ENCODE results near the gene PKP3.

Gene PKP3

GRCh38 chr11:450809-451451, 56.9 kb downstream of the PKP3 start:
- ATAC-seq, result peak; percentile 10
- no peak for TF ChIP-seq CREB5 (CRISPR knock-in tag; IDR thresholded peaks at IDR 0.05; ENCODE audit: low read depth)
- TF ChIP-seq BACH2 (CRISPR knock-in tag; IDR thresholded peaks at IDR 0.05; ENCODE audit: borderline replicate concordance), result no peak
- TF ChIP-seq TOX (CRISPR knock-in tag; IDR thresholded peaks at IDR 0.05; ENCODE audit: borderline replicate concordance), result no peak
- TF ChIP-seq OSR1 (CRISPR knock-in tag; IDR thresholded peaks at IDR 0.05), result no peak
- TF ChIP-seq ZC3H10 (CRISPR knock-in tag; IDR thresholded peaks at IDR 0.05), result no peak
- no peak for TF ChIP-seq ISL1 (CRISPR knock-in tag; IDR thresholded peaks at IDR 0.05)

GRCh38 chr11:451738-452137, 57.7 kb downstream of the PKP3 start:
- ATAC-seq, result no peak

GRCh38 chr11:452203-452744, 58.3 kb downstream of the PKP3 start:
- ATAC-seq, result no peak
- TF ChIP-seq RARB (CRISPR knock-in tag; IDR thresholded peaks at IDR 0.05) (no peak), TOX (CRISPR knock-in tag; IDR thresholded peaks at IDR 0.05; ENCODE audit: borderline replicate concordance) (no peak), OSR1 (CRISPR knock-in tag; IDR thresholded peaks at IDR 0.05) (no peak), POU6F1 (CRISPR knock-in tag; IDR thresholded peaks at IDR 0.05; ENCODE audit: borderline replicate concordance, low read depth) (no peak)

More at GRCh38 chr11:451738-452137, 57.7 kb downstream of the PKP3 start:
- no peak for TF ChIP-seq ISL1 (CRISPR knock-in tag; IDR thresholded peaks at IDR 0.05)
- TF ChIP-seq CREB5 (CRISPR knock-in tag; IDR thresholded peaks at IDR 0.05; ENCODE audit: low read depth), result no peak
- no peak for TF ChIP-seq CSDC2 (CRISPR knock-in tag; IDR thresholded peaks at IDR 0.05)
- TF ChIP-seq OSR1 (CRISPR knock-in tag; IDR thresholded peaks at IDR 0.05), result no peak
- TF ChIP-seq SNAI2 (CRISPR knock-in tag; IDR thresholded peaks at IDR 0.05), result no peak
- no peak for TF ChIP-seq CSRNP3 (CRISPR knock-in tag; IDR thresholded peaks at IDR 0.05)
- TF ChIP-seq TOX (CRISPR knock-in tag; IDR thresholded peaks at IDR 0.05; ENCODE audit: borderline replicate concordance), result no peak
- no peak for TF ChIP-seq ZNF70 (CRISPR knock-in tag; IDR thresholded peaks at IDR 0.05)
- no peak for TF ChIP-seq BACH2 (CRISPR knock-in tag; IDR thresholded peaks at IDR 0.05; ENCODE audit: borderline replicate concordance)

- ATAC-seq, result no peak
- TF ChIP-seq OSR1 (CRISPR knock-in tag; IDR thresholded peaks at IDR 0.05), result no peak
- no peak for TF ChIP-seq ZFP3 (CRISPR knock-in tag; IDR thresholded peaks at IDR 0.05)
- no peak for TF ChIP-seq GLIS3 (CRISPR knock-in tag; IDR thresholded peaks at IDR 0.05)
- no peak for TF ChIP-seq CREB5 (CRISPR knock-in tag; IDR thresholded peaks at IDR 0.05; ENCODE audit: low read depth)
- no peak for TF ChIP-seq CSRNP3 (CRISPR knock-in tag; IDR thresholded peaks at IDR 0.05)
- no peak for TF ChIP-seq ESRRG (CRISPR knock-in tag; IDR thresholded peaks at IDR 0.05)
- TF ChIP-seq ZFP30 (CRISPR knock-in tag; IDR thresholded peaks at IDR 0.05), result no peak
- TF ChIP-seq POU6F1 (CRISPR knock-in tag; IDR thresholded peaks at IDR 0.05; ENCODE audit: borderline replicate concordance, low read depth), result no peak
- TF ChIP-seq PATZ1 (CRISPR knock-in tag; IDR thresholded peaks at IDR 0.05; ENCODE audit: borderline replicate concordance), result no peak
- TF ChIP-seq ZC3H10 (CRISPR knock-in tag; IDR thresholded peaks at IDR 0.05), result no peak
- TF ChIP-seq PPARA (CRISPR knock-in tag; IDR thresholded peaks at IDR 0.05; ENCODE audit: borderline replicate concordance), result no peak
- no peak for TF ChIP-seq ZNF565 (CRISPR knock-in tag; conservative IDR thresholded peaks at IDR 0.05; ENCODE audit: low read depth)
Measured at GRCh38 chr11:452916-453527, 59.0 kb downstream of the PKP3 start.

Data from SK-N-SH treated with all-trans-retinoic acid at 6 μM for 48 hours (cell line).